ENCODE data around the gene ITK.

DNA sequence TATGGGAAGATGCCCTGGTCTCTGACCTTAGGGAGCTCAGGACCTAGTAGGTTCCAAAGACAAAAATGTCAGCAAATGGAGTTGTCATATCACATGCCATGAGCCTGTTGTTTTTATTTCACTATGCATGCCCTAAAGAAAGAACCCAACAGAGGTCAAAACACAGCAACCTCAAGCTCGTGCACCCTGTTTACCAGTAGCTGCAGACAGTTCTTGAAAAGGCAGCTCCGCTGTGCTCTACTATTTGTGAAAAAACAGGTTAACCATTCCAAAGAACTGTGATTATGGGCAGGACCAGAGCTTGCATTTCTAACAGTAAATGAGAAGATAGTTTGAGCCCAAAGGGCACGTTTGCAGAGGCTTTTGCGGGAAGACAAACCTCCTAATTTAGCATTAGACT is 22.8 kb downstream of the ITK start:
- TF ChIP-seq TCF12 (IDR thresholded peaks at IDR 0.05; ENCODE audit: low read depth), result no peak
- TF ChIP-seq EP300 (IDR thresholded peaks at IDR 0.05; ENCODE audit: borderline replicate concordance), result no peak
- TF ChIP-seq TEAD4 (IDR thresholded peaks at IDR 0.05), result no peak
- no peak for TF ChIP-seq RAD21 (IDR thresholded peaks at IDR 0.05; ENCODE audit: low read depth)

Measured in Ishikawa (cell line).